PC-9 (cell line): Measurements from ENCODE around the gene KLHL26. TPM values are rescaled to one million over a fixed set of nuclear protein-coding genes. Genes with fewer than 3 reads are reported as not detected.

Source experiments
- BruUV-seq: library from RNA; stranded (reverse); fragments of 400-500 nt; replicated peaks from 2 replicates; lab custom pipeline; 2021; lab: Mats Ljungman, UMichigan
- CTCF ChIA-PET: fragments of 300-600 bp; sonication (Branson Sonifier 250); formaldehyde crosslinking; loops from one replicate; lab custom pipeline; 2022; ENCODE audit warnings: antibody characterized with exemption; lab: Charles Lee
- POLR2A ChIA-PET: fragments of 300-600 bp; sonication (Branson Sonifier 250); formaldehyde crosslinking; loops from one replicate; lab custom pipeline; 2022; ENCODE audit warnings: antibody characterized with exemption; ENCODE audit not compliant: unreplicated experiment; lab: Charles Lee
- DNase-seq, 2 experiments: peaks; one replicate each; pipeline versions ENCODE4 v3.0.0 to v3.0.0-alpha.2; 2015 to 2022; ENCODE audit warnings: mixed read lengths in 1 of 2
- H2AFZ ChIP-seq: fragments of 200-600 bp; sonication (generic); 2 replicates; pipeline ENCODE4 v1.8.1; 2017; ENCODE audit warnings: antibody characterized with exemption
- H3F3A ChIP-seq: fragments of 200-600 bp; sonication (generic); 2 replicates; pipeline ENCODE4 v1.8.1; 2017; ENCODE audit warnings: antibody characterized with exemption, mild to moderate bottlenecking, low read depth; ENCODE audit not compliant: insufficient read depth
- H3K27ac ChIP-seq: fragments of 200-600 bp; sonication (generic); 2 replicates; pipeline ENCODE4 v1.6.1; 2016; ENCODE audit warnings: mixed run types
- H3K27me3 ChIP-seq: fragments of 200-600 bp; sonication (generic); 2 replicates; pipeline ENCODE4 v1.6.1; 2016; ENCODE audit warnings: low read depth, mixed run types; ENCODE audit not compliant: insufficient read depth
- H3K36me3 ChIP-seq: fragments of 200-600 bp; sonication (generic); 2 replicates; pipeline ENCODE4 v1.6.1; 2016; ENCODE audit warnings: low read depth, mixed run types
- H3K4me1 ChIP-seq: fragments of 200-600 bp; sonication (generic); replicated peaks from 2 replicates; pipeline ENCODE4 v1.6.1; 2016; ENCODE audit warnings: mixed run types; ENCODE audit not compliant: insufficient read depth
- H3K4me2 ChIP-seq: fragments of 200-600 bp; sonication (generic); 2 replicates; pipeline ENCODE4 v1.6.1; 2017; ENCODE audit warnings: mixed run types
- H3K4me3 ChIP-seq: fragments of 200-600 bp; sonication (generic); 2 replicates; pipeline ENCODE4 v1.6.1; 2016; ENCODE audit warnings: mixed run types
- H3K79me2 ChIP-seq: fragments of 200-600 bp; sonication (generic); 2 replicates; pipeline ENCODE4 v1.6.1; 2017; ENCODE audit warnings: low read depth, mixed run types
- H3K9me2 ChIP-seq: fragments of 200-600 bp; sonication (generic); 2 replicates; pipeline ENCODE4 v1.8.1; 2017; ENCODE audit warnings: mild to moderate bottlenecking; ENCODE audit not compliant: insufficient read depth
- H3K9me3 ChIP-seq: fragments of 200-600 bp; sonication (generic); 2 replicates; pipeline ENCODE4 v1.8.1; 2016; ENCODE audit warnings: low read depth; ENCODE audit not compliant: insufficient read depth
- H4K20me1 ChIP-seq: fragments of 200-600 bp; sonication (generic); 2 replicates; pipeline ENCODE4 v1.8.1; 2017; ENCODE audit not compliant: insufficient read depth
- CTCF ChIP-seq: fragments of 200-600 bp; sonication (generic); conservative IDR thresholded peaks from 2 replicates; pipeline ENCODE4 v1.6.1; 2017; ENCODE audit warnings: mixed run types, antibody characterized with exemption, mild to moderate bottlenecking, moderate library complexity
- EZH2 ChIP-seq: fragments of 200-600 bp; sonication (generic); IDR thresholded peaks from 2 replicates; pipeline ENCODE4 v1.8.0; 2017; ENCODE audit warnings: antibody characterized with exemption, low read depth
- intact Hi-C: fragments of 100-400 bp; cut with micrococcal nuclease; formaldehyde crosslinking; loops from one replicate; pipeline ENCODE4 v1.10.0; 2022; ENCODE audit not compliant: unreplicated experiment
- total RNA-seq: library from RNA; stranded (reverse); gene quantifications from 2 replicates; pipeline ENCODE4 v1.2.3, GENCODE V29; 2021

Gene KLHL26
- total RNA-seq, 1 experiment from 2014 or later: 11.8 TPM

- Histone ChIP-seq H3K4me2 (no peak overlapping the region), H3K79me2 (no peaks in the 10 kb centered on the region), H3K36me3 (no peaks in the 10 kb centered on the region), H3K27me3 (no peaks in the 10 kb centered on the region), H3K9me3 (no peaks in the 10 kb centered on the region), H2AFZ (no peak overlapping the region), H3F3A (no peaks in the 10 kb centered on the region), H3K9me2 (no peaks in the 10 kb centered on the region), H3K4me3 (no peak overlapping the region), H3K27ac (no peak overlapping the region), H4K20me1 (peaks cover 32% of the 10 kb centered on the region), H3K4me1 (no peaks in the 10 kb centered on the region)
- CTCF ChIA-PET: no interaction called here
- POLR2A ChIA-PET: no interaction called here
- TF ChIP-seq CTCF: no peak
- TF ChIP-seq EZH2: no peak
- no peak for DNase-seq
- BruUV-seq: no TSS peak
- intact Hi-C loops: no loop called here
Observed at GRCh38 chr19:18718846-18719458, 82.1 kb downstream of the KLHL26 start.

GRCh38 chr19:18719541-18719940 is 82.7 kb downstream of the KLHL26 start:
- Histone ChIP-seq H3K4me1 (no peaks in the 10 kb centered on the region), H4K20me1 (peaks cover 33% of the 10 kb centered on the region), H3K79me2 (no peaks in the 10 kb centered on the region), H3F3A (no peaks in the 10 kb centered on the region), H3K9me2 (no peaks in the 10 kb centered on the region), H3K27me3 (no peaks in the 10 kb centered on the region), H2AFZ (no peak overlapping the region), H3K4me3 (no peak overlapping the region), H3K4me2 (no peak overlapping the region), H3K27ac (no peak overlapping the region), H3K9me3 (no peaks in the 10 kb centered on the region), H3K36me3 (no peaks in the 10 kb centered on the region)
- no TSS peak for BruUV-seq
- ChIA-PET CTCF (no interaction called here), POLR2A (no interaction called here)
- intact Hi-C loops: no loop called here
- DNase-seq: no peak
- TF ChIP-seq EZH2 (no peak), CTCF (no peak)

Other genes with a start within 250 kb of the KLHL26 start
- not detected in 2 replicates for gene LRRC25, start 239.4 kb upstream of the KLHL26 start, total RNA-seq
- 56.6 and 65.2 TPM in 2 replicates for gene SSBP4, start 217.6 kb upstream of the KLHL26 start, total RNA-seq
- gene ISYNA1, start 198.9 kb upstream of the KLHL26 start, total RNA-seq: 129 and 142 TPM in 2 replicates
- gene ELL, start 115.0 kb upstream of the KLHL26 start, total RNA-seq: 12.9 and 14.6 TPM in 2 replicates
- 231 and 320 TPM in 2 replicates for gene FKBP8, start 93.5 kb upstream of the KLHL26 start, total RNA-seq
- 97.0 and 101 TPM in 2 replicates for gene KXD1, start 79.2 kb upstream of the KLHL26 start, total RNA-seq
- 1,141 and 1,151 TPM in 2 replicates for gene UBA52, start 65.2 kb upstream of the KLHL26 start, total RNA-seq
- gene REX1BD, start 48.2 kb upstream of the KLHL26 start, total RNA-seq: 44.8 and 64.3 TPM in 2 replicates
- 0.46 and 2.8 TPM in 2 replicates for gene CRLF1, start 30.2 kb upstream of the KLHL26 start, total RNA-seq
- gene TMEM59L, start 24.2 kb upstream of the KLHL26 start, total RNA-seq: 0.65 and 2.5 TPM in 2 replicates
- 13.3 and 16.6 TPM in 2 replicates for gene CRTC1, start 46.7 kb downstream of the KLHL26 start, total RNA-seq
- not detected in 2 replicates for gene COMP, start 154.3 kb downstream of the KLHL26 start, total RNA-seq
- gene UPF1, start 194.9 kb downstream of the KLHL26 start, total RNA-seq: 78.8 and 93.0 TPM in 2 replicates